ENCODE results near the gene IFNA8. TPM values are rescaled to one million over a fixed set of nuclear protein-coding genes. Genes with fewer than 3 reads are reported as not detected.

Gene IFNA8
- total RNA-seq, 1 donor from 2014 or later = not detected

GRCh38 chr9:21398955-21399489 is 9.9 kb upstream of the IFNA8 start:
- ATAC-seq (ENCODE audit: low read depth) (no peak), DNase-seq (no peak)
- no peaks in the 10 kb centered on the region for H3K36me3 Mint-ChIP-seq (ENCODE audit: low read depth)
- H3K27me3 Mint-ChIP-seq = peaks cover 56% of the 10 kb centered on the region
- H3K9me3 Mint-ChIP-seq = no peaks in the 10 kb centered on the region
- TF ChIP-seq CTCF (IDR thresholded peaks at IDR 0.05) = no peak
- ChIA-PET CTCF (interaction anchor here (1.4 to 2.2 kb wide), 2 partner anchors 70 to 73 kb away, joined by 6 to 18 read pairs; no protein-coding TSS in a partner anchor), POLR2A (no interaction called here)
- intact Hi-C loops (cut with micrococcal nuclease) = loop anchor here (5.0 kb wide), 2 partner anchors 147 to 202 kb away; no protein-coding TSS in a partner anchor
- no peak overlapping the region for H3K4me3 Mint-ChIP-seq
- H3K27ac Mint-ChIP-seq = no peak overlapping the region
- peaks cover 16% of the 10 kb centered on the region for H3K4me1 Mint-ChIP-seq

GRCh38 chr9:21399956-21400355 is 9.0 kb upstream of the IFNA8 start:
- ATAC-seq (ENCODE audit: low read depth) (no peak), DNase-seq (no peak)
- intact Hi-C loops (cut with micrococcal nuclease) = loop anchor here (5.0 kb wide), 2 partner anchors 148 to 203 kb away; no protein-coding TSS in a partner anchor
- no peak overlapping the region for H3K27ac Mint-ChIP-seq
- peaks cover 16% of the 10 kb centered on the region for H3K4me1 Mint-ChIP-seq
- H3K9me3 Mint-ChIP-seq = no peaks in the 10 kb centered on the region
- ChIA-PET POLR2A (no interaction called here), CTCF (no interaction called here)
- no peak overlapping the region for H3K4me3 Mint-ChIP-seq
- TF ChIP-seq CTCF (IDR thresholded peaks at IDR 0.05) = no peak
- no peaks in the 10 kb centered on the region for H3K36me3 Mint-ChIP-seq (ENCODE audit: low read depth)
- H3K27me3 Mint-ChIP-seq = peaks cover 60% of the 10 kb centered on the region

GRCh38 chr9:21402386-21403251 is 6.3 kb upstream of the IFNA8 start:
- DNase-seq (no peak), ATAC-seq (ENCODE audit: low read depth) (no peak)
- TF ChIP-seq CTCF (IDR thresholded peaks at IDR 0.05) = no peak
- Mint-ChIP-seq H3K27ac (no peak overlapping the region), H3K4me1 (peaks cover 11% of the 10 kb centered on the region), H3K36me3 (ENCODE audit: low read depth) (no peaks in the 10 kb centered on the region), H3K4me3 (peak overlapping the region; percentile 42), H3K27me3 (peaks cover 53% of the 10 kb centered on the region), H3K9me3 (no peaks in the 10 kb centered on the region)
- ChIA-PET POLR2A (no interaction called here), CTCF (interaction anchor here (0.5 to 1.8 kb wide), 4 partner anchors 9 to 76 kb away, joined by 3 to 8 read pairs (median 5); no protein-coding TSS in a partner anchor)
- intact Hi-C loops (cut with micrococcal nuclease) = loop anchor here (2.0 kb wide), 1 partner anchor 14 kb away; no protein-coding TSS in a partner anchor

- H3K4me3 Mint-ChIP-seq = no peak overlapping the region
- H3K9me3 Mint-ChIP-seq = no peaks in the 10 kb centered on the region
- CTCF ChIA-PET = no interaction called here
- H3K36me3 Mint-ChIP-seq (ENCODE audit: low read depth) = no peaks in the 10 kb centered on the region
- peaks cover 11% of the 10 kb centered on the region for H3K4me1 Mint-ChIP-seq
- ATAC-seq (ENCODE audit: low read depth) (no peak), DNase-seq (no peak)
- no peak for TF ChIP-seq CTCF (IDR thresholded peaks at IDR 0.05)
- intact Hi-C loops (cut with micrococcal nuclease) = loop anchor here (2.0 kb wide), 1 partner anchor 21 kb away; no protein-coding TSS in a partner anchor
- POLR2A ChIA-PET = no interaction called here
- H3K27me3 Mint-ChIP-seq = peaks cover 46% of the 10 kb centered on the region
- H3K27ac Mint-ChIP-seq = no peak overlapping the region
These were observed 4.8 kb upstream of the IFNA8 start for GRCh38 chr9:21404146-21404545.

GRCh38 chr9:21412107-21412506 is 3.2 kb downstream of the IFNA8 start:
- Mint-ChIP-seq H3K4me1 (peaks cover 31% of the 10 kb centered on the region), H3K4me3 (peak overlapping the region; percentile 60), H3K27ac (no peak overlapping the region), H3K27me3 (peaks cover 41% of the 10 kb centered on the region), H3K9me3 (no peaks in the 10 kb centered on the region), H3K36me3 (ENCODE audit: low read depth) (no peaks in the 10 kb centered on the region)
- ATAC-seq (ENCODE audit: low read depth) = peak; percentile 84
- DNase-seq = no peak
- no peak for TF ChIP-seq CTCF (IDR thresholded peaks at IDR 0.05)
- POLR2A ChIA-PET = no interaction called here
- CTCF ChIA-PET = interaction anchor here (1.2 to 2.8 kb wide), 2 partner anchors 16 to 23 kb away, joined by 4 to 8 read pairs; no protein-coding TSS in a partner anchor
- intact Hi-C loops (cut with micrococcal nuclease) = no loop called here
